Transverse colon (tissue), 4 donors: ENCODE measurements around the gene CCDC134.

Experiments
- CTCF ChIP-seq, 5 experiments: fragments of 200-600 bp in 3 of 5; fragments of 450-650 bp in 2 of 5; sonication (generic) in 3 of 5; IDR thresholded peaks; 1 replicate in 2 of 5; 2 replicates in 3 of 5; pipeline ENCODE4 v1.5.1; 2016 to 2017; ENCODE audit warnings: antibody characterized with exemption in 5 of 5, inconsistent platforms in 3 of 5, mild to moderate bottlenecking in 2 of 5, moderate library complexity in 1 of 5
- EP300 ChIP-seq: sonication (generic); formaldehyde crosslinking; IDR thresholded peaks from one replicate; pipeline ENCODE4 v1.6.1; 2017; ENCODE audit warnings: antibody characterized with exemption, low read depth
- POLR2A ChIP-seq: fragments of 450-650 bp; IDR thresholded peaks from one replicate; pipeline ENCODE4 v1.6.1; 2016; ENCODE audit warnings: antibody characterized with exemption, mild to moderate bottlenecking, moderate library complexity
- POLR2AphosphoS5 ChIP-seq, 3 donors: sonication (generic); formaldehyde crosslinking; IDR thresholded peaks; one replicate each; pipeline ENCODE4 v1.6.1; 2016; ENCODE audit warnings: antibody characterized with exemption in 3 of 3

- TF ChIP-seq EP300 (no peak), CTCF (IDR thresholded peaks at IDR 0.05) (no peak), POLR2AphosphoS5 (IDR thresholded peaks at IDR 0.05) (no peak), POLR2A (no peak)
Observed at GRCh38 chr22:41812805-41813545, 12.5 kb downstream of the CCDC134 start.
